GM12865 (cell line): ENCODE data around the gene OLFM1.

Experiments used
- DNase-seq: peaks from one replicate; pipeline ENCODE4 v3.0.0; 2010; ENCODE audit warnings: low read depth
- H3K4me3 ChIP-seq: 2 replicates; pipeline ENCODE4 v1.5.1; 2011; ENCODE audit warnings: mild to moderate bottlenecking, low read depth, low read length, control low read depth
- TF ChIP-seq, protein P1 (sequence below): IDR thresholded peaks from 2 replicates; pipeline ENCODE4 v1.5.1; 2011; ENCODE audit warnings: low read length, control low read depth, low read depth, inconsistent platforms; ENCODE audit not compliant: insufficient read depth; ENCODE audit errors: missing control alignments

OLFM1 gene

GRCh38 chr9:135098400-135099105 is 11.1 kb downstream of the OLFM1 start:
- DNase-seq = peak; percentile 18
- TF ChIP-seq, protein P1, sequence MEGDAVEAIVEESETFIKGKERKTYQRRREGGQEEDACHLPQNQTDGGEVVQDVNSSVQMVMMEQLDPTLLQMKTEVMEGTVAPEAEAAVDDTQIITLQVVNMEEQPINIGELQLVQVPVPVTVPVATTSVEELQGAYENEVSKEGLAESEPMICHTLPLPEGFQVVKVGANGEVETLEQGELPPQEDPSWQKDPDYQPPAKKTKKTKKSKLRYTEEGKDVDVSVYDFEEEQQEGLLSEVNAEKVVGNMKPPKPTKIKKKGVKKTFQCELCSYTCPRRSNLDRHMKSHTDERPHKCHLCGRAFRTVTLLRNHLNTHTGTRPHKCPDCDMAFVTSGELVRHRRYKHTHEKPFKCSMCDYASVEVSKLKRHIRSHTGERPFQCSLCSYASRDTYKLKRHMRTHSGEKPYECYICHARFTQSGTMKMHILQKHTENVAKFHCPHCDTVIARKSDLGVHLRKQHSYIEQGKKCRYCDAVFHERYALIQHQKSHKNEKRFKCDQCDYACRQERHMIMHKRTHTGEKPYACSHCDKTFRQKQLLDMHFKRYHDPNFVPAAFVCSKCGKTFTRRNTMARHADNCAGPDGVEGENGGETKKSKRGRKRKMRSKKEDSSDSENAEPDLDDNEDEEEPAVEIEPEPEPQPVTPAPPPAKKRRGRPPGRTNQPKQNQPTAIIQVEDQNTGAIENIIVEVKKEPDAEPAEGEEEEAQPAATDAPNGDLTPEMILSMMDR = no peak

DNA sequence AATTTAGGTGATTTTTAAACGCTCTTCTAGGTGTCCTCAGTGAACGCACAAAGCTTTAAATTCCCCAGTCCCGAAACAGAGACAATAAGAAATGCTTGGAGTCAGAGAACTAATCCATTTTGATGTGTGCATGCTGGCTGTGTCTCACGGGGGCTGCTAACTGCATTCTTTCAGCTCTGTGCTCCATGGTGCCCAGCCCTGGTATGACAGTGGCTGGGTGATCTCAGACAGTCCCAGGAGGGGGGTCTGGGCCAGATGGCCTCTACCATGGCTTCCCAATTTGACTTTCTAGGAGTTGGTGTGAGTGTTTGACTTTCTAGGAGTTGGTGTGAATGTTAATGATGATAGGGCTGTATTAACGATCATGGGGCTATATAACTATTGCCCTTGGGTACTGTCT is 12.1 kb downstream of the OLFM1 start:
- no peak for DNase-seq
- TF ChIP-seq, protein P1 = no peak
- H3K4me3 ChIP-seq = no peak overlapping the region

More at GRCh38 chr9:135098400-135099105, 11.1 kb downstream of the OLFM1 start:
- H3K4me3 ChIP-seq = no peak overlapping the region

GRCh38 chr9:135100241-135100681 is 12.8 kb downstream of the OLFM1 start:
- no peak overlapping the region for H3K4me3 ChIP-seq
- TF ChIP-seq, protein P1 = no peak
- DNase-seq = no peak

- TF ChIP-seq, protein P1 = no peak
- H3K4me3 ChIP-seq = no peak overlapping the region
- no peak for DNase-seq
These were observed 13.4 kb downstream of the OLFM1 start for GRCh38 chr9:135100725-135101410.

DNA sequence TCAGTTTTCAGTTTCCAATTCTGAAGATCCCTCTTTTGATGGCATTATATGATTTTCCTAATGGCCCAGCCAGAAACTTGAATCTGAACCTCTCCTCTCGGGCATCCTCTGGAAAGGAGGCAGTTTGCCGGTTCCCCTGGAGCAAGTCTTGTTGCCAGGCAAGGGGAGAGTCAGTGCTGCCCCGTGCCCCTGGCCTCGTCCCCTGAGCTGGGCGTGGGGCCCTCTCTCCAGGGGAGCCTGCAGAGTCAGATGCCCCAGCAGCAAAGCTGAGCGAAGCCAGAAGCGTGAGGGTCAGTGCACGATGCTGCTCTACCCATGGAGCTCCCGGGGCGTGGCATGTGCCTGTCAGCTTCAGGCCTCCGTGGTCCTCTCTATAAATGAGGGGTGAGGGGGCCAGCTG is 14.0 kb downstream of the OLFM1 start:
- TF ChIP-seq, protein P1 = no peak
- no peak overlapping the region for H3K4me3 ChIP-seq
- DNase-seq = no peak

GRCh38 chr9:135101926-135102325 is 14.5 kb downstream of the OLFM1 start:
- DNase-seq = no peak
- H3K4me3 ChIP-seq = no peak overlapping the region
- TF ChIP-seq, protein P1 = no peak
